H9 (cell line): ENCODE results near the gene TRIM34. TPM values are rescaled to one million over a fixed set of nuclear protein-coding genes. Genes with fewer than 3 reads are reported as not detected.

ENCODE experiments used
- DNase-seq: peaks from one replicate; pipeline ENCODE4 v3.0.0-alpha.2; 2017
- H2AFZ ChIP-seq: one replicate; pipeline ENCODE4 v1.6.1; 2013; ENCODE audit warnings: mild to moderate bottlenecking, low read length, control low read depth, moderate library complexity
- H2AK5ac ChIP-seq: 2 replicates; pipeline ENCODE4 v1.6.1; 2013; ENCODE audit warnings: low read length, control low read depth, mixed read lengths; ENCODE audit not compliant: insufficient read length
- H2BK120ac ChIP-seq: one replicate; pipeline ENCODE4 v1.6.1; 2013; ENCODE audit warnings: low read depth, mild to moderate bottlenecking, low read length, control low read depth, inconsistent platforms; ENCODE audit not compliant: poor library complexity, severe bottlenecking
- H2BK12ac ChIP-seq: 2 replicates; pipeline ENCODE4 v1.6.1; 2013; ENCODE audit warnings: low read length, control low read depth, mixed read lengths, low read depth; ENCODE audit not compliant: insufficient read length
- H2BK15ac ChIP-seq: 2 replicates; pipeline ENCODE4 v1.6.1; 2013; ENCODE audit warnings: low read depth, low read length, control low read depth
- H2BK20ac ChIP-seq: one replicate; pipeline ENCODE4 v1.6.1; 2013; ENCODE audit warnings: low read depth, mild to moderate bottlenecking, low read length, control low read depth, inconsistent platforms; ENCODE audit not compliant: poor library complexity, severe bottlenecking
- H2BK5ac ChIP-seq: 2 replicates; pipeline ENCODE4 v1.6.1; 2013; ENCODE audit warnings: low read length, control low read depth, mixed read lengths; ENCODE audit not compliant: insufficient read length
- H3K14ac ChIP-seq: 2 replicates; pipeline ENCODE4 v1.6.1; 2013; ENCODE audit warnings: low read length, control low read depth; ENCODE audit not compliant: insufficient read depth
- H3K18ac ChIP-seq: 2 replicates; pipeline ENCODE4 v1.6.1; 2013; ENCODE audit warnings: low read depth, mild to moderate bottlenecking, mixed read lengths, low read length, control low read depth; ENCODE audit not compliant: insufficient read length
- H3K23ac ChIP-seq: 2 replicates; pipeline ENCODE4 v1.6.1; 2013; ENCODE audit warnings: low read length, control low read depth, mixed read lengths, low read depth; ENCODE audit not compliant: insufficient read length
- H3K23me2 ChIP-seq: 2 replicates; pipeline ENCODE4 v1.6.1; 2013; ENCODE audit warnings: low read depth, mild to moderate bottlenecking, mixed read lengths, low read length, control low read depth; ENCODE audit not compliant: insufficient read length, poor library complexity, severe bottlenecking
- H3K27ac ChIP-seq: 2 replicates; pipeline ENCODE4 v1.5.1; 2013; ENCODE audit warnings: low read length, control low read depth, mixed read lengths, low read depth; ENCODE audit not compliant: insufficient read length
- H3K27me3 ChIP-seq: 2 replicates; pipeline ENCODE4 v1.6.1; 2013; ENCODE audit warnings: low read length, control low read depth, inconsistent platforms; ENCODE audit not compliant: insufficient read depth
- H3K4ac ChIP-seq: 2 replicates; pipeline ENCODE4 v1.6.1; 2013; ENCODE audit warnings: low read depth, mild to moderate bottlenecking, control low read depth, inconsistent platforms, low read length, moderate library complexity
- H3K4me1 ChIP-seq: 2 replicates; pipeline ENCODE4 v1.6.1; 2013; ENCODE audit warnings: low read length, control low read depth, inconsistent platforms; ENCODE audit not compliant: insufficient read depth
- H3K4me2 ChIP-seq: 2 replicates; pipeline ENCODE4 v1.6.1; 2013; ENCODE audit warnings: low read length, control low read depth, mixed read lengths; ENCODE audit not compliant: insufficient read length, insufficient read depth
- H3K56ac ChIP-seq: 2 replicates; pipeline ENCODE4 v1.6.1; 2013; ENCODE audit warnings: low read depth, mild to moderate bottlenecking, mixed read lengths, low read length, control low read depth; ENCODE audit not compliant: insufficient read length
- H3K79me1 ChIP-seq: 2 replicates; pipeline ENCODE4 v1.6.1; 2013; ENCODE audit warnings: low read depth, mild to moderate bottlenecking, moderate library complexity, low read length, control low read depth, inconsistent platforms; ENCODE audit not compliant: insufficient read depth, poor library complexity, severe bottlenecking
- H3K79me2 ChIP-seq: 2 replicates; pipeline ENCODE4 v1.6.1; 2013; ENCODE audit warnings: low read length, control low read depth, inconsistent platforms; ENCODE audit not compliant: insufficient read depth
- H3K9ac ChIP-seq: 2 replicates; pipeline ENCODE4 v1.6.1; 2013; ENCODE audit warnings: low read length, control low read depth, mixed read lengths; ENCODE audit not compliant: insufficient read length; ENCODE audit errors: extremely low read depth
- H3K9me3 ChIP-seq: one replicate; pipeline ENCODE4 v1.6.1; 2013; ENCODE audit warnings: low read depth, low read length, inconsistent platforms; ENCODE audit not compliant: control insufficient read depth
- H3T11ph ChIP-seq: one replicate; pipeline ENCODE4 v1.6.1; 2013; ENCODE audit warnings: mild to moderate bottlenecking, low read length, control low read depth, inconsistent platforms
- H4K20me1 ChIP-seq: one replicate; pipeline ENCODE4 v1.6.1; 2013; ENCODE audit not compliant: control insufficient read depth, insufficient read length, insufficient read depth
- H4K5ac ChIP-seq: 2 replicates; pipeline ENCODE4 v1.6.1; 2013; ENCODE audit warnings: low read depth, mild to moderate bottlenecking, mixed read lengths, low read length, control low read depth; ENCODE audit not compliant: insufficient read length
- H4K8ac ChIP-seq: replicated peaks from 2 replicates; pipeline ENCODE4 v1.6.1; 2013; ENCODE audit warnings: low read length, control low read depth, mixed read lengths, low read depth; ENCODE audit not compliant: insufficient read length
- H4K91ac ChIP-seq: 2 replicates; pipeline ENCODE4 v1.6.1; 2013; ENCODE audit warnings: low read depth, mild to moderate bottlenecking, moderate library complexity, mixed read lengths, low read length, control low read depth; ENCODE audit not compliant: insufficient read length
- H3K27ac Mint-ChIP-seq, 3 experiments: 2 replicates in 2 of 3; 3 replicates in 1 of 3; pipeline ENCODE4 v1.8.0; 2020 to 2021; ENCODE audit warnings: mixed read lengths in 3 of 3, mild to moderate bottlenecking in 1 of 3, moderate library complexity in 1 of 3
- H3K27me3 Mint-ChIP-seq: 2 replicates; pipeline ENCODE4 v1.8.0; 2021; ENCODE audit warnings: low read depth, mild to moderate bottlenecking, moderate library complexity, mixed read lengths
- H3K36me3 Mint-ChIP-seq, 3 experiments: 2 replicates in 2 of 3; 3 replicates in 1 of 3; pipeline ENCODE4 v1.8.0; 2020 to 2021; ENCODE audit warnings: low read depth in 3 of 3, mixed read lengths in 3 of 3; ENCODE audit not compliant: insufficient read depth in 1 of 3
- H3K4me1 Mint-ChIP-seq, 2 experiments: 2 replicates each; pipeline ENCODE4 v1.8.0; 2020; ENCODE audit warnings: mixed read lengths in 2 of 2
- H3K4me3 Mint-ChIP-seq, 2 experiments: 2 replicates in 1 of 2; 3 replicates in 1 of 2; pipeline ENCODE4 v1.8.0; 2020 to 2021; ENCODE audit warnings: mild to moderate bottlenecking in 2 of 2, mixed read lengths in 2 of 2, moderate library complexity in 1 of 2
- H3K9me3 Mint-ChIP-seq, 2 experiments: 2 replicates in 1 of 2; 3 replicates in 1 of 2; pipeline ENCODE4 v1.8.0; 2020; ENCODE audit warnings: mild to moderate bottlenecking in 2 of 2, mixed read lengths in 2 of 2, moderate library complexity in 1 of 2
- WGBS: extraction: QIAGEN DNeasy Blood & Tissue Kit; methylation state at CpG from one replicate; pipeline ENCODE4 v1.1.7; 2013; ENCODE audit warnings: missing lambda C conversion rate, low lambda C conversion rate, mixed read lengths; ENCODE audit not compliant: insufficient read length; ENCODE audit errors: extremely low coverage; 5-methylcytosine and 5-hydroxymethylcytosine counted together
- total RNA-seq: library from RNA; stranded (reverse); gene quantifications from 2 replicates; pipeline ENCODE4 v1.2.1, GENCODE V29; 2021
- TF ChIP-seq, protein P1 (sequence below): fragments of 200-600 bp; sonication (generic); conservative IDR thresholded peaks from 3 replicates; pipeline ENCODE4 v1.8.0; 2021; ENCODE audit warnings: antibody characterized with exemption, mild to moderate bottlenecking

TRIM34 gene
- total RNA-seq, 1 experiment from 2014 or later = 0.59 TPM

DNA sequence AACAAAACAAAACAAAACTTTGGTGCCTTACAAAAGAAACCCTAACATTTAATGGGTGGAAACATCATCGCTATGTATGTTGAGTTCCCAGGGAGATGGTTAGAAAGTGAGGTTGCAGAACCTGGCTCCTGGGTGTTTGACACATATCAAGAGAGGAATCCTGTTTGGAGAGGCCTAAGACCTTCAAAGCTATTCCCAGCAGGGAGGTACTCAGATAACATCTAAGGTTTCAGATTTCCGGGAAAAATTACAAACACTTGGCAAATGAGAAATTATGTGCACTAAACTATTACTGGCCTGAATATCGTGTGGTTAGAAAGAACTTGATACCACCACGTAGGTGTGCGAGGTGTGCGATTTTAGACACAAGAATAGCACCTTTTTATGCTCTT lies 41.6 kb downstream of the TRIM34 start:
- Histone ChIP-seq H3K4me2 (no peak overlapping the region), H4K5ac (no peak overlapping the region), H4K8ac (no peak overlapping the region), H3K23me2 (no peaks in the 10 kb centered on the region), H2BK15ac (no peak overlapping the region), H2BK5ac (no peak overlapping the region), H2AK5ac (no peak overlapping the region), H4K91ac (no peak overlapping the region), H3K9ac (no peak overlapping the region), H3K27ac (no peak overlapping the region), H2BK12ac (no peak overlapping the region), H3K18ac (no peak overlapping the region), H3K9me3 (no peaks in the 10 kb centered on the region), H3K14ac (no peak overlapping the region), H3K4ac (no peak overlapping the region), H3K4me1 (no peaks in the 10 kb centered on the region), H3K79me1 (no peaks in the 10 kb centered on the region), H2BK20ac (no peak overlapping the region), H2AFZ (no peak overlapping the region), H3K23ac (no peak overlapping the region), H3K56ac (no peak overlapping the region), H2BK120ac (no peak overlapping the region), H3K79me2 (no peaks in the 10 kb centered on the region), H4K20me1 (no peaks in the 10 kb centered on the region), H3T11ph (no peak overlapping the region), H3K27me3 (no peaks in the 10 kb centered on the region)
- Mint-ChIP-seq H3K4me1 (no peaks in the 10 kb centered on the region), H3K9me3 (no peaks in the 10 kb centered on the region), H3K36me3 (peaks cover 2 to 46% (median 5%) of the 10 kb centered on the region in 3 experiments; a peak in 6 of 7 replicates), H3K4me3 (no peak overlapping the region), H3K27me3 (no peaks in the 10 kb centered on the region), H3K27ac (no peak overlapping the region)
- DNase-seq = no peak
- WGBS = no CpG with 5 or more reads among the region's 6 CpGs
- TF ChIP-seq, protein P1, sequence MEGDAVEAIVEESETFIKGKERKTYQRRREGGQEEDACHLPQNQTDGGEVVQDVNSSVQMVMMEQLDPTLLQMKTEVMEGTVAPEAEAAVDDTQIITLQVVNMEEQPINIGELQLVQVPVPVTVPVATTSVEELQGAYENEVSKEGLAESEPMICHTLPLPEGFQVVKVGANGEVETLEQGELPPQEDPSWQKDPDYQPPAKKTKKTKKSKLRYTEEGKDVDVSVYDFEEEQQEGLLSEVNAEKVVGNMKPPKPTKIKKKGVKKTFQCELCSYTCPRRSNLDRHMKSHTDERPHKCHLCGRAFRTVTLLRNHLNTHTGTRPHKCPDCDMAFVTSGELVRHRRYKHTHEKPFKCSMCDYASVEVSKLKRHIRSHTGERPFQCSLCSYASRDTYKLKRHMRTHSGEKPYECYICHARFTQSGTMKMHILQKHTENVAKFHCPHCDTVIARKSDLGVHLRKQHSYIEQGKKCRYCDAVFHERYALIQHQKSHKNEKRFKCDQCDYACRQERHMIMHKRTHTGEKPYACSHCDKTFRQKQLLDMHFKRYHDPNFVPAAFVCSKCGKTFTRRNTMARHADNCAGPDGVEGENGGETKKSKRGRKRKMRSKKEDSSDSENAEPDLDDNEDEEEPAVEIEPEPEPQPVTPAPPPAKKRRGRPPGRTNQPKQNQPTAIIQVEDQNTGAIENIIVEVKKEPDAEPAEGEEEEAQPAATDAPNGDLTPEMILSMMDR = no peak
